HG03025 (cell line): ENCODE data around the gene SEMA6C.

ENCODE experiments used
- ATAC-seq: cut with Tn5 transposase; IDR thresholded peaks from one replicate; pipeline ENCODE4 v1.9.1; 2021; ENCODE audit warnings: mild to moderate bottlenecking, moderate library complexity; ENCODE audit not compliant: unreplicated experiment, low FRiP score

SEMA6C gene

DNA sequence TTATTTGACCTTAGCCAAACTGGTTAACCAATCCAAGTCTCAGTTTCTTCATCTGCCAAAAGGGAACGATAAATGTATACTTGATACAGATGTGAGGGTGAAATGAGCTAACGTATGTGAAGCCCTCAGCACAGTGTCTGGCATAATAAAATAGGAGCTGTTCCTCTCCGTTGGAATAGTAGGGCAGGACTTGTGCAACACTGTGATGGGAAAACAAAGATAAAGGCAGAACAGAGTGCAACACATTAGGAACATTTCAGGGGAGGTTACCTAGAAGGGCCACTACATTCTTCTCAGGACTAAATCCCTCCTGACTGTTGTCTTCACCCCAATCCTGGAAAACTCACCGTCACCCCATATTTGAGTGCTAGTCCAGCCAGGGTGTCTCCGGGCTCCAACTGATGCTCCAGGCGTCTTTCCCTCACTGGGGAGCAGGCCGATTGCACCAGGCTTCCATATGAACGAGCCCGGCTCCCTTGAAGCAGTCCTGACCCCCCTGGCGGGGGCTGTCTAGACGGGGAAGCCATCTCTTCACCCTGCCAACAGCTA is 18.4 kb upstream of the SEMA6C start:
- no peak for ATAC-seq

DNA sequence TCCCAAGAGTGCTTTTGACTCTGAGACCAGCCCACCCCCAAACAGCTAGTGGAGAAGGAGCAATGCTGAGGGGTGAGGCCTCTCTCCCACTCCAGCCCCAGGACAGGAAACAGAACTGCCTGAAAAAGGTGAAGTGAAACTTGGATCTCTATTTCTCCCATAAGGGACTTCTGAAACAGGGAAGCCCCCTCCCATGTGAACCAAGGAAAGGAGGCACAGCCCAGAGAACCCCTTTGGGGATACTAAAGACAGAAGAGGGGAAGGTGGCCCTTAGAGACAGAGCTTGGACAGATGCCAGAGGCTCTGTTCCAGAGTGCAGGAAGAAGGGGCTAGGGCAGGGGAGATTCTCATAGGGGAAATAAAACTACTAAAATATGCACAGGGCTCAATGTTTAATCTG is 12.9 kb upstream of the SEMA6C start:
- ATAC-seq = no peak

DNA sequence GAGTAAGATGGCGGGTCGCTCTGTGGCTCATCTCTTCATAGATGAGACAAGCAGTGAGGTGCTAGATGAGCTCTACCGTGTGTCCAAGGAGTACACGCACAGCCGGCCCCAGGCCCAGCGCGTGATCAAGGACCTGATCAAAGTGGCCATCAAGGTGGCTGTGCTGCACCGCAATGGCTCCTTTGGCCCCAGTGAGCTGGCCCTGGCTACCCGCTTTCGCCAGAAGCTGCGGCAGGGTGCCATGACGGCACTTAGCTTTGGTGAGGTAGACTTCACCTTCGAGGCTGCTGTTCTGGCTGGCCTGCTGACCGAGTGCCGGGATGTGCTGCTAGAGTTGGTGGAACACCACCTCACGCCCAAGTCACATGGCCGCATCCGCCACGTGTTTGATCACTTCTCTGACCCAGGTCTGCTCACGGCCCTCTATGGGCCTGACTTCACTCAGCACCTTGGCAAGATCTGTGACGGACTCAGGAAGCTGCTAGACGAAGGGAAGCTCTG is 12.4 kb upstream of the SEMA6C start:
- ATAC-seq = no peak

- ATAC-seq = no peak
Observed at GRCh38 chr1:151158326-151158725, 11.9 kb upstream of the SEMA6C start.

GRCh38 chr1:151157067-151157531 is 10.7 kb upstream of the SEMA6C start:
- no peak for ATAC-seq

DNA sequence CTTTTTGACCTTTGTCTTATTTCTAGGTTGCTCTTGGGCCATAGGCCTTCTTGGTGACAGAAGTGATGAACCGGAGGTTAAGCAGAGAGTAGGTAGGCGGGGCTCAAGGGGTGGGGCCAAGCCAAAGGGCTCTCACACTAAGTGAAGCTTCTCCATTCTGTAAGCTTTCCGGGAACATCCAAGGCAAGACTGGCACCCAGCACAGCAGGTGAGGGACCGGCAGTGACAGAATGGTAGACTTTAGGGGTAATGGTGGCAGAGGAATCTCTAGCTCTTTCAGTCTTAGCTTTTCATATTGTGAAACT is 10.0 kb upstream of the SEMA6C start, which contains the start of gene TNFAIP8L2:
TNFAIP8L2 (plus strand) TSS at position 135 of the 305 bp plus-strand sequence. CDS start 2,049 bp downstream, outside the sequence.
- ATAC-seq = peak; percentile 72

- no peak for ATAC-seq
Observed at GRCh38 chr1:151147665-151148064, 1.2 kb upstream of the SEMA6C start.

- ATAC-seq = no peak
Observed at GRCh38 chr1:151147132-151147503, 687 bp upstream of the SEMA6C start.

DNA sequence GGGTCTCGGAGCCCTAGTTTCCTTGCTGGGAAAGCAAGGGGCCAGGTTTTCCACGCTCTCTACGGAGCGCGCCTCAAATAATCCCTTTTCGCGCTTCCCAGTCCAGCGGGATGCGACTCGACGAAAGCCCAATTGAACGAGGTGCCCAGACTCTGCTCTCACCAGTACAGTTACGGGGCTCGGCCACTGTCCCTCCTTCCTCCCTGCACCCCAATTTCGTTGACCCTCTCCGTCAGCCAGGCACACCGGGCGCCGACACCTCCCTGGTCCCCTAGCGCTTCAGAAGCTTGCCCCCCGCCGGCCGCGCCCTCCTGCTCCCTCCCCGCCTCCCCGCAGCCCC is 389 bp downstream of the SEMA6C start:
- no peak for ATAC-seq

GRCh38 chr1:151145304-151146071 is 943 bp downstream of the SEMA6C start:
- no peak for ATAC-seq

DNA sequence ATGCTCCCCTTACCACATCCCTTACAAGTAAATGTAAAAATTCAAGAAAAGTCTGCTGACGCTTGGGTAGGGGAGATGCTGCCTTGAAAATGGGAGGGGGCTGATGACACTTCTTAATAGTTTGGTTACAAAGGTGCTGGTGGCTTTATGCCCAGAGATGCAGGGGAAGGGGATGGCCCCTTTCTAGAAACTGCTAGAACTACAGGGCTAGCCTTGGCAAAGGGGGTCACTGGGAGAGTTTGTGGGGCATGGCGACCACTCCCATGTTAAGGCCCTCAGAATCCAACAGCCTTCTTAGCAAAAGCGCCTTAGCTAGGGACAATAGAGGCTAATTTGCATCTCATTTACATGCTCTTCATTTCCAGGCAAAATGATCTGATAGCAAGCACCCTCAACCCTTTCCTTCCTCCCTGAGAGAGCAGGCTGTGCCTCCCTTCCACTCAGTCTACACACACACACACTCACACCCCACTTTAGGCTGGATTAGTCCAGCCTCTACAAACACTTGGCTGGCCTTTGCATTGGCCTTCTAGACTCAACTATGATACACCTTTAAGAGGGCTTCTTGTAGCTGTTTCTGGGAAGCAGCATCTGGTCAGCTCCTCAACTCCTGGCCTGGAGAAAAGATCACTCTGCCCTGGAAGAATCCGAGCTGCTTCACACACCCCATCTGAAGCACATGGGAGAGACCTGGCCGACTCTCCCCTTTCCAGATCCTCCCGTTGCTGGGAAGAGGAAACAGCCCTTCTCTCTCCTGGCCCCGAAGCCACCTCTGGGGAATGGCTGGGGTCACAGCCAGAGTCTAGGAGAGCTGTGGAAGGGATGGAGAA is 1.7 kb downstream of the SEMA6C start:
- ATAC-seq = no peak

GRCh38 chr1:151143986-151144385 is 2.4 kb downstream of the SEMA6C start:
- no peak for ATAC-seq

GRCh38 chr1:151143057-151143435 is 3.4 kb downstream of the SEMA6C start:
- ATAC-seq = no peak

DNA sequence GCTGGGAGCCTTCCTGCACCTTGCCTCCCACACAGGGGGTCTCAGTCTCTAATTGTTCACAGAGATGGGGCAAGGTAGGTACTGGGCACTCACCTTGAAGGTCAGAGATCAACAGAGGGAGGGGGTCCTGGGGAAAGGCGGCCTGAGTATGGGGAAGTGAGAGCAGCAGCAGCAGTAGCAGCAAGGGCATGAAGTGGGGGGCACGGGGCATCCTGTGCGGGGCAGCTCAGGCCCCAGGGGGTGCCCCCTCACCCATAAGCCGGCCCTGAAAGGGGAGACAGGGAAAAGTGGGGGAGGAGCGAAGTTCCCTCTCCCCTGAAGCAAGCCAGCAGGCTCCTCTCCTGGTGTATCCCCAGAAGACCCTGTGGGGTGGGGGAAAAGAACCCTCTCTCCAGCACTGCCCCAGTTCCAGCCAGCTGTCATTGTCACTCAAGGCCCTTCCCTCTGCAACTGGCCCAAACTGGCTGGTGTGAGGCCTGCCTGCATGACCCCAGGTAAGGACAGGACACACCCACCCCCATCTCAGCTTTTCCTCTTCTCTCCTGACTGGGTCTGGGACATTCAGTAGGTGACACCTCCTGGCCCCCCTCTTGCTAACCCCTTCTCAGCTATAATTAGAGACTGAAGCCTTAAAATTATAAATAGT is 3.9 kb downstream of the SEMA6C start:
- ATAC-seq = no peak

DNA sequence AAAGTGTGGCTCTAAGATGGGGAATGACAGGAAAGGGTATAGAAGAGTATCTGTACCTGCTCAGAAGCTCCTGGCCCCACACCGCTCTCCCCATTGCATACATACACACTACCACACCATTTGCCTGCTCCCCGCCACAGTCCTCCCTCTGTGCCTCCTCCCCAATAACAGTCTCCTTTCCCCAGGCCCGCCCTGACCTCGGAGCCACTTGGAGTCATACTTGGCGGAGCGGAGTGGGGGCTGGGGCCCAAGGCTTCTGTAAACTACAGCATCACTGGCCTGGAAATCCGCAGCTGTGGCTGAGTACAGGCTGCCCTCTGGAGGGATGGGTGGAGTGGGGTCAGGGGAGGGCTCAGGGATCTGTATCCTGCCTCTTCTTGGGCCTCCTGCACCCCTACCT is 8.6 kb downstream of the SEMA6C start:
- no peak for ATAC-seq

- ATAC-seq = no peak
Observed at GRCh38 chr1:151135433-151136385, 10.7 kb downstream of the SEMA6C start.

DNA sequence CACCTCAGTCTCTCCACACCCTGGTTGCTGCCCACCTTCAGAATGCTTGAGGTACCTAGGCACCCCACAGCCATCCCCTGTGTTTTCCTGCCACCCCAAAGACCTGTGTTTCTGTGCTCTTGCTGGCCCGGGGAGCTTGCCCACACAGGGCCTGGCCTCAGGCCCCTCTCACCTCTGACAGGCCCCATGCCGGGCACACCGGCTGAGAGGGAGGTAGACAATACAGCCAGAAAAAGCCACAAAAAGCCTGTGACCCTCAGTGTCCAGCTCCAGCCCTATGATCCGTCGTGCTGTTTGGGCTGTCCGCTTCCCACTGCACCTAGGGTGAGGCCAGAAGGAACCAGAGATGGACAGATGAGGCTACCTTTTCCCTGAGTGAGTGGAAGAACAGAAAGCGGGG is 11.4 kb downstream of the SEMA6C start:
- no peak for ATAC-seq

GRCh38 chr1:151134396-151134795 is 12.0 kb downstream of the SEMA6C start:
- ATAC-seq = no peak

- ATAC-seq = no peak
Observed at GRCh38 chr1:151133018-151133806, 13.2 kb downstream of the SEMA6C start.
